NCI-H1105 (cell line): ENCODE data around the gene FCRLA.
A peak's percentile ranks its signal among the peaks of the same experiment; 100 is the strongest.

ENCODE experiments used
- DNase-seq: peaks from one replicate; lab custom pipeline; 2025; lab: John Stamatoyannopoulos, UW

FCRLA gene

DNA sequence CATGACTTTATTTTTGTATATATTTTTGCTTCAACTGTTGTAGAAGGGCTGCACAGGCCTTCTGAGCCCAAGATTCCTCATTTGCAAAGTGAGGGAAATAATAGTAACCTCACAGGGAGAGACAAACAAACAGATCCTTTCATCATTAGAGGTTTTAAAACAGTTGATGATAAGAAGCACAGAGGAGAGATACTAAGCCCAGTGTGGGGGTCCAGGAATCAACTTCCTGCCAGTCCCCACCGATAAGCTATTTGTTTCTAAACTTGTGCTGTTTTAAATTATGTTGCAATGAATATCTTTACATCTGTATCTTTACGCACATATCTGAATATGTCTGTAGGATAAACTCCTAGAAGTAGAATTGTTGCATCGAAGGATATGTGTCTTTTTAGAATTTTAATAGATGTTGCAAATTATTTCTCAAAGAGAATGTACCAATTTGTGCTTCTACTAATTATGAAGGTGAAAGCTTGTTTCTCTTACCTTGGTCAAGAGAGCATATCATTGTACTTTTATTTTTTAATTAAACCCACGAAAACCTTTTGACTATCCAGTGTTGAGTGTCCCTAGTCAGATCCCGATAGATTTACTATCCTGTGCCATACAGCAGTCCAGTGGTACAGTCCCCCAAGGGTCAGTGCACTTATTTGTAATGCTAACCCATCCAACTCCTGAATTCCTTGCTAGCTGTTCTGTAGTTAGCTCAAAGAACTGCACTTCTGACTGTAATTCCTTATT lies 25.1 kb downstream of the FCRLA start:
- no peak for DNase-seq

DNA sequence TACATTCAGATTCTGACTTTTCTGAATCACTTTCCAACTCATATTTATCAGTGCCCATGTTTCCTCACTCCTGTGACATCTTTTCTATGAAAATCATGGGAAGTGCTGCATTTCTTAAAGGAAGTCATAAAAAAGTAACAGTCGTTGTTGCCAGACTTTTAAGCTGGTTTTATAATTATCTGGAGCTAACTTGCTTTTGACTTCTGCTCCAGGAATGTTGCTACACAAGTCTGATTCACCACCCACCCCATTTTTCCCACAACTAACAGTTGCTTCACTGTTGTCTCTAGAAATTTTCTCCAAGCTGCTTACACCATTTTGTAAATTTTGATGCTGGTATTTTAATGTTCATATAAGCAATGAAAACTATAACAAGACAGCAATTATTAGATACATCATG lies 26.5 kb downstream of the FCRLA start:
- DNase-seq: no peak

- DNase-seq: no peak
These were observed 28.8 kb downstream of the FCRLA start for GRCh38 chr1:161735837-161736236.

DNA sequence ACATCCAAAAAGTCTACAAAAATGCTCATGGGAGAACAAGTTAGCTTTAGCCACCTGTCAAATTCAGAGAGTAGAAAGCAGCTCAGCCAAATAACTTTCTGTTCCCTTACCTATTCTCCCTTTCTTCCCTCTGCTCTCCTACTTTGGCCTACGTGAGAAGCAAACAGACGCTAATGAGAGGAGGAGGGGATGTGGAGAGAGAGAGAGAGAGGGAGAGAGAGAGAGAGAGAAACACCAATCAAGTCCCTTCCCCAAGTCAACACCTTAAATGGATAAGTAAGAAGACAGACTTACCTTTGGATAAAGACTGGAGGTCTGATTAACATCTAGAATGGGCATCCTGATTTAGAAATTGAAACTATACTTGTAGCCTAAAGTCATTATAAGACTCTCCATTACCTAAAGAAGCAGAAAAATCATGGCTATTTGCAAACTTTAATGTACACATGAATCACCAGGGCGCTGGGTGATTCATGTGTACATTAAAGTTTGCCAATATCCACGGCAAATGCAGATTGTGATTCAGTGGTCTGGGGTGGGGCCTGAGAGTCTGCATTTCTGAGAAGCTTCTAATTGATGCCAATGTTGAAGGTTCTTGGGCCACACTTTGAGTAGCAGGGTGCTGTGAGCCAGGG lies 29.4 kb downstream of the FCRLA start:
- no peak for DNase-seq

DNA sequence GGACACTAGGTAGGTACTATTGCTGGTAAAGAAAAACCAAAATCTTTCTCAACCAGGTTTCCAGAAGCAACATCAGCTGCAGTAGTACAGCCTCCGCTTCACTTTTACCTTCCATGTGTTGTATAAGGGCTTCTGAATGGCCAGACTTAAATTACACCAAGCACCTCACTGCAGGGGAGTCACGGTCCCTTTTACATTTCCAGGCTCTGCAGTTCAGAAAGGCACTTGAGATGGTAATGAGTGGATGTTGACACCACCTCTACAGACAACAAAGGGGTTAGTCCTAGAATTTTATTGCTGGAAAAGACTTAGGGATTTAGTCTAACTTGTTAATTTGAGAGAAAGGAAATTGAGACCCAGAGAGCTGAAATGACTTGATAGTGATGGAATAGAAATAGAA lies 30.6 kb downstream of the FCRLA start:
- DNase-seq: no peak

DNA sequence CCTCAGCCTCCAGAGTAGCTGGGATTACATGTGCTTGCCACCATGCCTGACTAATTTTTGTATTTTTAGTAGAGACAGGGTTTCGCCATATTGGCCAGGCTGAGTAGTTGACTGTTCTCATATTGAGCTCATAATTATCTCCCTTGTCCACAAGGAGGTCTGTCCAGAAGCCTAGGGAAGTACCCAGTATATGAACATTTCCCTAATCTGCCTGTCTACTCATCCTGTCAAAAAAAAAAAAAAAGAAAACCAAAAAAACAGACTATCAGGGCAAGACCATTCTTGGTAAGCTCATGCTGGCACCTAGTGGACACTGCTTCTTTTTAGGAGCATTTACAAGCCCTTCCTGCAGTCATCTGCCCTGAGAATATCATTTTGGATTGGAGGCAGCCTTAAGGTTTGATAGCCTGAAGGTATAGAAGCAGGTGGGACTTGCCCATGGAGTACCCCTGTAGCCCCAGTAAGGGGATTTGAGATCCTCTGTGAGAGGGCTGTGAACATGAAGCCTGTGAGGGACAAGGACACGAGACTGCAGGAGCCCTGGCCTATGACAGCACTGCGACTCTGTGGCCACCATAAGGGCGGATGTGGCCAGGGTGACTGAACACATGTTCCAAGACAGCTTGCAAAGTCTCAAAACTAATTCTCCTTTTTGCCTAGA lies 31.7 kb downstream of the FCRLA start:
- DNase-seq: peak; percentile 10

- DNase-seq: no peak
These were observed 33.0 kb downstream of the FCRLA start for GRCh38 chr1:161739865-161740566.

DNA sequence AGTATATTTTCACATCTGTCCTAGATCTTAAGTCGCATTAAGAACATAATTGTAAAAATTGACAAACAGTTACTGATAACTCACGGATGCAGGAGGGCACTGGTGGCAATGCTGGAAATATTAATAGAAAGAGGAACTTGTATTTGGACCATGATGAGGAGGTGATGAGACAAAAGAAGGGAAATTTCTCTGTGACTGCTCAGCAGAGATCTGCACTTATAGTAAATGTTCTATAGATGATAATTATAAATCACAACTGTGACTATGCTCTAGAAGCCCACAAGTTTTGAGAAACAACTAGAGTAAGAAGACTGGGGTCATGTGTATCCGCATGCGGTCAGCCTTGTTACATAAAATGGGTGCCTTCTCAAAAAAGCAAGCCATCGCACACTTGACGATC lies 33.9 kb downstream of the FCRLA start:
- DNase-seq: no peak

GRCh38 chr1:161743231-161743630 lies 36.2 kb downstream of the FCRLA start:
- no peak for DNase-seq

GRCh38 chr1:161747801-161748200 lies 40.8 kb downstream of the FCRLA start:
- no peak for DNase-seq

DNA sequence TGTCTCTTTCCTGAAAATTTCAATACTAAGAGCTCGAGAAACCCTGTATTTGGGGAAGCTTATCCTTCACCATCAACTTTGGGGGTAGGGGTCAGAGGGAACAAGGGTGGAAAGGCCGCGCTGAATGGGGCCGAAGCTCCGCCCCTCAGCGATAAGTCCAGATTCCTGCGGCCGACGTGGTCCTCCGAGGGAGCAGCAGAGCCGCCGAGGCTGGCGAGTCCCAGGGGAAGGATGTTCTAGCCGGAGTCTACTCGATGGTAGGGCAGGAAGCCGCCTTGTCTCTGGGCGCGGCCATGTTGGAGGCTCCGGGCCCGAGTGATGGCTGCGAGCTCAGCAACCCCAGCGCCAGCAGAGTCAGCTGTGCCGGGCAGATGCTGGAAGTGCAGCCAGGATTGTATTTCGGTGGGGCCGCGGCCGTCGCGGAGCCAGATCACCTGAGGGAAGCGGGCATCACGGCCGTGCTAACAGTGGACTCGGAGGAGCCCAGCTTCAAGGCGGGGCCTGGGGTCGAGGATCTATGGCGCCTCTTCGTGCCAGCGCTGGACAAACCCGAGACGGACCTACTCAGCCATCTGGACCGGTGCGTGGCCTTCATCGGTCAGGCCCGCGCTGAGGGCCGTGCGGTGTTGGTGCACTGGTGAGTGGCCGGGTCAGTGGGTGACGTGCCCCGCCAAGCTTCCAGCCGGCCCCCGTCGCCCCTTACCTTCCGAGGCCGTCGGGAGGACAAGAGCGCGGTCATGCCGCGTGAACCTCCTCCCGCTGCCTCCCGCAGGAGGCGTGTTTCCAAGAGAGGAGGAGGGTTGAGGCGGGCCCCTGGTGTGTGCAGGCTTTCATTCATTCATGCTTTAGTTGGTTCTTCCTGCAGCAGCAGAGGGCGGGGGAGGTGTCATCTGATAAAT lies 42.7 kb downstream of the FCRLA start, which contains the start of gene DUSP12:
Gene DUSP12, plus strand, starts transcription at position 278 of the 899 bp plus-strand sequence. Its CDS starts 16 bp downstream, at position 294.
- DNase-seq: peak; percentile 97

DNA sequence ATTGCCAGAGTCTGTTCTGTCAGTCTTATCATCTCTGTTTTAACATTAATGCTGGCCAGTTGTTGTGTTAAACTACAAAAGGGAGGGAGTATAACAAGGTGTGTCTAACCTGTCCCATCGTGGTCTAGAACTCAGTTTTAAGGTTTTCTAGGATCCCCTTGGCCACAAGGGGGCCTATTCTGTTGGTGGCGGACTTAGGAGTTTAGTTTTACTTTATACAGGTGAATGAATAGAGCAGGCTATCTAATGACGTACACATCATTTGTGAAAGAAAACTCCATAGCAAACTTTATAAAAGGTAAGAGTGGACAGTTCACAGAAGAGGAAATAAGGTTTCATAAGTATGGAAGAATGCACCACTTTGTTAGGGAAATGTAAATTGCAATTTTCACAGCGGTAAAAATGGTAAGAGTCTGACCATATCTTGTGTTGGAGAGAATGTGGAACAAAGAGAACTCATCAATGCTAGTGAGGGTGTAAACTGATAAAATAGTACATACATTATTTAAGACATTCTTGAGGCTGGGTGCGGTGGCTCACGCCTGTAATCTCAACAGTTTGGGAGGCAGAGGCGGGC lies 56.6 kb downstream of the FCRLA start:
- no peak for DNase-seq
